Right lung (tissue), 10 donors: ENCODE results near the gene HNRNPCL1. TPM values are rescaled to one million over a fixed set of nuclear protein-coding genes. Genes with fewer than 3 reads are reported as not detected.
"Not testable (repeated sequence)": the region's sequence is repeated elsewhere in the genome, so short reads cannot be mapped to it uniquely, and the experiment has no call there.

Experiments used
- DNase-seq, 2 donors: peaks; one replicate each; pipeline ENCODE4 v3.0.0-alpha.2; 2013
- long read RNA-seq, 8 donors: transcript quantifications; one replicate each; lab custom pipeline, GENCODE V29; 2026
- polyA plus RNA-seq, 5 donors: library from polyadenylated mRNA; unstranded; fragments of 120-200 nt; gene quantifications; one replicate each; pipeline versions ENCODE4 v1.2.1 to v1.2.3, GENCODE V29; 2013; ENCODE audit warnings: inconsistent platforms in 1 of 5, low replicate concordance in 1 of 5; ENCODE audit not compliant: insufficient read length in 5 of 5, insufficient read depth in 1 of 5

Gene HNRNPCL1
- polyA plus RNA-seq = under 1 TPM in 3 of 5 donors, not detected in 2; 0.15 to 0.28 (median 0.23) TPM
- long read RNA-seq, donor 1 = 0 reads
- long read RNA-seq, donor 2 = 0 reads
- long read RNA-seq, donor 3 = 0 reads
- long read RNA-seq, donor 4 = 0 reads
- long read RNA-seq, donor 5 = 0 reads
- long read RNA-seq, donor 6 = 0 reads
- long read RNA-seq, donor 7 = 0 reads
- long read RNA-seq, donor 8 = 0 reads

DNA sequence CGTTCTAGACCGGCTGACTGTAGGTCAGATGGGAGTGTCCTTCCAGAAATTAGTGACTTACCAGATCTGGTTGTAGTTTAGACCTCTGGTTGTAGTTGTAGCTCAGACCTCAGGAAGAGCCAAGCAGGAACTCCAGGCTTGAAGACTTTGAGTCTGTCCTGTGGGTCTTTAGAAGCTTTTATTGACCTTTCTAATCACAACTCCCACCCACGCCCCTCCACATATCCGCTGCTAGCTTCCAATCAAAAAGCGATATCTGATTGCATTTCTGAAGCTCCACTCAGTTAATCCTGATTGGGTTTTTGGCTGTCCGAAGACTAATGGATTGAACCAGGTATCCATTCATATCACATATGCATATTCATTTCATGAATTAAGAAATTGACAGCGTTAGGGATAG is at the start of gene HNRNPCL1:
TSS of gene HNRNPCL1 (minus strand) at position 101 of the 400 bp plus-strand sequence. CDS start 431 bp downstream, outside the sequence.
- DNase-seq = not testable (repeated sequence)

DNA sequence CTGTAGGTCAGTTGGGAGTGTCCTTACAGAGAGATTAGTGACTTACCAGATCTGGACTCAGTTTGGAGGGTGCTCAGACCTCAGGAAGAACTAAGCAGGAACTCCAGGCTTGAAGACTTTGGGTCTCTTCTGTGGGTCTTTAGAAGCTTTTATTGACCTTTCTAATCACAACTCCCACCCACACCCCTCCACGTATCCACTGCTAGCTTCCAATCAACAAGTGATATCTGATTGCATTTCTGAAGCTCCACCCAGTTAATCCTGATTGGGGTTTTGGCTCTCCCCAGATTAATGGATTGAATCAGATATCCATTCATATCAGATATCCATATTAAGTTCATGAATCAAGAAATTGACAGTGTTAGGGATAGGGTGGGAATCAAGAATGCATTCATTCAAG is 49.6 kb upstream of the HNRNPCL1 start, which contains the start of gene PRAMEF10:
TSS of gene PRAMEF10 (minus strand) at position 101 of the 400 bp plus-strand sequence. CDS start 2,423 bp downstream, outside the sequence.
- DNase-seq = not testable (repeated sequence)

DNA sequence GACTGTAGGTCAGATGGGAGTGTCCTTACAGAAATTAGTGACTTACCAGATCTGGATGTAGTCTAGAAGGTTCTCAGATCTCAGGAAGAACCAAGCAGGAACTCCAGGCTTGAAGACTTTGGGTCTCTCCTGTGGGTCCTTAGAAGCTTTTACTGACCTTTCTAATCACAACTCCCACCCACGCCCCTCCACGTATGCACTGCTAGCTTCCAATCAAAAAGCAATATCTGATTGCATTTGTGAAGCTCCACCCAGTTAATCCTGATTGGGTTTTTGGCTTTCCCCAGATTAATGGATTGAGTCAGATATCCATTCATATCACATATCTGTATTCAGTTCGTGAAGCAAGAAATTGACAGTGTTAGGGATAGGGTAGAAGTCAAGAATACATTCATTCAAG is 37.6 kb upstream of the HNRNPCL1 start, which contains the start of gene PRAMEF4:
TSS of gene PRAMEF4 (minus strand) at position 101 of the 400 bp plus-strand sequence. CDS start 2,807 bp downstream, outside the sequence.
- DNase-seq = not testable (repeated sequence)

GRCh38 chr1:12878453-12878852 is 29.9 kb upstream of the HNRNPCL1 start:
- not testable (repeated sequence) for DNase-seq

- not testable (repeated sequence) for DNase-seq
These were observed 14.8 kb upstream of the HNRNPCL1 start for GRCh38 chr1:12863131-12863880.

DNA sequence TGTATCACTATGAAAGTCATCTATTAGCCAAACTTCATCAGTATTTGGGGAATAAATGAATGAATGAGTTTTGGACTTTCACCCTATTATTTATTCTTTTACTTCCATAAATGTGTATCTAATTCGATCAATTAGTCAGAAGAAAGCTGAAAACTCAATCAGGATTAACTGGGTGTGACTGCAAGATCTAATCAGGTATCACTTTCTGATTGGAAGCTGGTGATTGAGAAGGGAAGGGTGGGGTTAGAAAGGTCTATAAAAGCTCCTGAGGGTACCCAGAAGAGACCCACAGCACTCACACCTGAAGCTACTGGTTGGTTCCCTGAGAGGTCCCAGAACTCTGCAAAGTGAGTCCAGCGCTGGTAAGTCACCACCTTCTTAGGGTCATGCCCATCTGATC is 8.3 kb upstream of the HNRNPCL1 start, which contains the start of gene PRAMEF2:
TSS of gene PRAMEF2 (plus strand) at position 301 of the 400 bp plus-strand sequence. CDS start 1,924 bp downstream, outside the sequence.
- DNase-seq = not testable (repeated sequence)

- DNase-seq = no peak
These were observed 3.3 kb upstream of the HNRNPCL1 start for GRCh38 chr1:12851779-12852178.

- DNase-seq = not testable (repeated sequence)
These were observed 15.3 kb downstream of the HNRNPCL1 start for GRCh38 chr1:12833251-12833650.

- DNase-seq = not testable (repeated sequence)
These were observed 17.2 kb downstream of the HNRNPCL1 start, which contains the start of gene PRAMEF11 for GRCh38 chr1:12831310-12831709. Gene PRAMEF11, minus strand, starts transcription at chr1:12831410. Its CDS starts 2,621 bp downstream, at chr1:12828789.

DNA sequence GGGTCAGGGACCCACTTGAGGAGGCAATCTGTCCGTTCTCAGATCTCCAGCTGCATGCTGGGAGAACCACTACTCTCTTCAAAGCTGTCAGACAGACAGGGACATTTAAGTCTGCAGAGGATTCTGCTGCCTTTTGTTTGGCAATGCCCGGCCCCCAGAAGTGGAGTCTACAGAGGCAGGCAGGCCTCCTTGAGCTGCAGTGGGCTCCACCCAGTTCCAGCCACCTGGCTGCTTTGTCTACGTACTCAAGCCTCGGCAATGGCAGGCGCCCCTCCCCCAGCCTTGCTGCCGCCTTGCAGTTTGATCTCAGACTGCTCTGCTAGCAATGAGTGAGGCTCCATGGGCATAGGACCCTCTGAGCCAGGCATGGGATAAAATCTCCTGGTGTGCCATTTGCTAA is 29.5 kb downstream of the HNRNPCL1 start:
- DNase-seq = not testable (repeated sequence)

GRCh38 chr1:12811409-12811784 is 37.1 kb downstream of the HNRNPCL1 start:
- no peak for DNase-seq

GRCh38 chr1:12810691-12811408 is 37.7 kb downstream of the HNRNPCL1 start:
- no peak for DNase-seq

GRCh38 chr1:12809933-12810332 is 38.6 kb downstream of the HNRNPCL1 start:
- no peak for DNase-seq

DNA sequence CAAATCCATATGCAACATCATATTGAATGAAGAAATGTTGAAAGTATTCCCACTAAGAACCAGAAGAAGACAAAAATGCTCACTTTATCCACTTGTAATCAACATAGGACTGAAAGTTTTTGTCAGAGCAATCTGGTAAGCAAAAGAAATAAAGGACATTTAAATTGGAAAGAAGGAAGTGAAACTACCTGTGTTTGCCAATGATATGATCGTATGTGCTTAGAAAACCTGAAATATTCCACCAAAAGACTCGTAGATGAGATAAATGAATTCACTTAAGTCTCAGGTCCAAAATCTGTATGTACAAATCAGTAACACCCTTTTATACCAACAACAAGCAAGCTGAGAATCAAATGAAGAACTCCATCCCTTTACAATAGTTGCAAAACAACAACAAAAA is 48.8 kb downstream of the HNRNPCL1 start:
- DNase-seq = no peak

GRCh38 chr1:12798911-12799310 is 49.6 kb downstream of the HNRNPCL1 start:
- no peak for DNase-seq

Other genes with a start within 250 kb of the HNRNPCL1 start
- 10 to 100 TPM; 31.0 to 49.4 (median 43.0) TPM for gene DHRS3, start 230.5 kb downstream of the HNRNPCL1 start, polyA plus RNA-seq
- under 1 TPM in 2 of 5 donors, not detected in 3; 0.09 to 0.15 TPM for gene AADACL4, start 204.6 kb downstream of the HNRNPCL1 start, polyA plus RNA-seq
- gene AADACL3, start 132.6 kb downstream of the HNRNPCL1 start, polyA plus RNA-seq = not detected
- gene CFAP107, start 102.5 kb downstream of the HNRNPCL1 start, polyA plus RNA-seq = 1 to 10 TPM in 4 of 5 donors, under 1 TPM in 1; 0.26 to 3.0 (median 1.7) TPM
- not detected for gene PRAMEF12, start 75.0 kb downstream of the HNRNPCL1 start, polyA plus RNA-seq
- gene PRAMEF1, start 57.3 kb downstream of the HNRNPCL1 start, polyA plus RNA-seq = not detected
- gene PRAMEF11, start 17.3 kb downstream of the HNRNPCL1 start, polyA plus RNA-seq = not detected
- gene PRAMEF2, start 8.4 kb upstream of the HNRNPCL1 start, polyA plus RNA-seq = not detected
- not detected for gene PRAMEF4, start 37.5 kb upstream of the HNRNPCL1 start, polyA plus RNA-seq
- gene PRAMEF10, start 49.5 kb upstream of the HNRNPCL1 start, polyA plus RNA-seq = not detected
- gene PRAMEF7, start 67.9 kb upstream of the HNRNPCL1 start, polyA plus RNA-seq = not detected
- gene PRAMEF6, start 98.9 kb upstream of the HNRNPCL1 start, polyA plus RNA-seq = not detected
- not detected for gene PRAMEF27, start 207.9 kb upstream of the HNRNPCL1 start, polyA plus RNA-seq
- not detected for gene HNRNPCL3, start 212.0 kb upstream of the HNRNPCL1 start, polyA plus RNA-seq
- gene PRAMEF25, start 222.1 kb upstream of the HNRNPCL1 start, polyA plus RNA-seq = not detected